Mononuclear cell (primary cell): ENCODE results near the gene CKM. TPM values are rescaled to one million over a fixed set of nuclear protein-coding genes. Genes with fewer than 3 reads are reported as not detected.
"Not testable (repeated sequence)": the region's sequence is repeated elsewhere in the genome, so short reads cannot be mapped to it uniquely, and the experiment has no call there.

Source experiments
- H3K27me3 ChIP-seq: 2 replicates; pipeline ENCODE4 v1.6.0; 2011; ENCODE audit warnings: low read length, control low read depth; ENCODE audit not compliant: insufficient read depth
- H3K4me1 ChIP-seq: 2 replicates; pipeline ENCODE4 v1.5.1; 2011; ENCODE audit warnings: mild to moderate bottlenecking, low read length, control low read depth; ENCODE audit not compliant: insufficient read depth
- H3K4me3 ChIP-seq: 2 replicates; pipeline ENCODE4 v1.5.1; 2011; ENCODE audit warnings: mild to moderate bottlenecking, low read length, moderate library complexity
- H3K9me3 ChIP-seq: 2 replicates; pipeline ENCODE4 v1.5.1; 2011; ENCODE audit warnings: low read depth, mild to moderate bottlenecking, control low read depth, low read length
- total RNA-seq: library from RNA; depleted of rRNA; stranded (reverse); fragments of >200 nt; gene quantifications from one replicate; pipeline ENCODE4 v1.2.3, GENCODE V29; 2012

CKM gene
- total RNA-seq, 1 donor: not detected

GRCh38 chr19:45269939-45270338, 52.7 kb downstream of the CKM start:
- H3K4me1 ChIP-seq, H3K9me3 ChIP-seq, H3K27me3 ChIP-seq, H3K4me3 ChIP-seq: not testable (repeated sequence)

GRCh38 chr19:45267296-45267695, 55.4 kb downstream of the CKM start:
- no peaks in the 10 kb centered on the region for H3K4me1 ChIP-seq
- H3K9me3 ChIP-seq: no peaks in the 10 kb centered on the region
- H3K4me3 ChIP-seq: no peak overlapping the region
- no peaks in the 10 kb centered on the region for H3K27me3 ChIP-seq

GRCh38 chr19:45265375-45265774, 57.3 kb downstream of the CKM start:
- no peaks in the 10 kb centered on the region for H3K9me3 ChIP-seq
- no peaks in the 10 kb centered on the region for H3K27me3 ChIP-seq
- no peaks in the 10 kb centered on the region for H3K4me1 ChIP-seq
- H3K4me3 ChIP-seq: no peak overlapping the region

GRCh38 chr19:45264781-45265317, 57.8 kb downstream of the CKM start:
- H3K9me3 ChIP-seq: no peaks in the 10 kb centered on the region

DNA sequence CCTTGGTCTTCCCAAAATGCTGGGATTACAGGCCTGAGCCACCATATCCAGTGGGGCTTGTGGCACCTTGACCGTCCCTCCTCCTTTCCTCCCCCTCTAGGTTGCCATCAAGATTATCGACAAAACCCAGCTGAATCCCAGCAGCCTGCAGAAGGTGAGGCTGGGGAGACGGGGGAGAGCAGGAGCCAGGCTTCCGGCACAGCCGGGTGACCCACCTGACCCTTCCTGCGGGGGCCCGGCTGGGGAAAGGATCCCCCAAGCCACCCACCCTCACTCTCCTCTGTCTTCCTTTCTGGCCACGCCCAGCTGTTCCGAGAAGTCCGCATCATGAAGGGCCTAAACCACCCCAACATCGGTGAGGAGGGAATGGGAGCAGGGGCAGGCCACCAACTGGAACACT, 59.7 kb downstream of the CKM start:
- no peaks in the 10 kb centered on the region for H3K4me1 ChIP-seq
- no peaks in the 10 kb centered on the region for H3K9me3 ChIP-seq
- no peak overlapping the region for H3K4me3 ChIP-seq
- no peaks in the 10 kb centered on the region for H3K27me3 ChIP-seq

More at GRCh38 chr19:45264781-45265317, 57.8 kb downstream of the CKM start:
- Histone ChIP-seq H3K4me3 (no peak overlapping the region), H3K4me1 (no peaks in the 10 kb centered on the region), H3K27me3 (no peaks in the 10 kb centered on the region)

DNA sequence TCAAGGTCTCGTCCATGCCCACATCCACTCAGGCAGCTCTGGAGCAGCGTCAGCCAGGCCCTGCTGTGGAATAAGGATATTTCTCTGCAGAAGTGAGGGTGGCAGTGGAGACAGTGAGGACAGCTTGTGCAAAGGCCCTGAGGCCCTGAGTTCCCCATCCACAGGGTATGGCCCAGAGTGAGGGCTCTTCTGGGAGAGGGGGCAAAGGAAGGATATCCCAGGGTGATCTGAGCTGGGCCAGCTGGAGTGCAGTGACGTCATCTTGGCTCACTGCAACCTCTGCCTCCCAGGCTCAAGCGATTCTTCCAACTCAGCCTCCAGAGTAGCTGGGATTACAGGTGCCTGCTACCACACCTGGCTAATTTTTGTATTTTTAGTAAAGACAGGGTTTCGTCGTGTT, 60.1 kb downstream of the CKM start:
- H3K27me3 ChIP-seq: no peaks in the 10 kb centered on the region
- H3K9me3 ChIP-seq: no peaks in the 10 kb centered on the region
- no peak overlapping the region for H3K4me3 ChIP-seq
- H3K4me1 ChIP-seq: no peaks in the 10 kb centered on the region

GRCh38 chr19:45258862-45259261, 63.8 kb downstream of the CKM start:
- Histone ChIP-seq H3K27me3 (no peaks in the 10 kb centered on the region), H3K4me1 (peaks cover 6% of the 10 kb centered on the region), H3K4me3 (no peak overlapping the region)

DNA sequence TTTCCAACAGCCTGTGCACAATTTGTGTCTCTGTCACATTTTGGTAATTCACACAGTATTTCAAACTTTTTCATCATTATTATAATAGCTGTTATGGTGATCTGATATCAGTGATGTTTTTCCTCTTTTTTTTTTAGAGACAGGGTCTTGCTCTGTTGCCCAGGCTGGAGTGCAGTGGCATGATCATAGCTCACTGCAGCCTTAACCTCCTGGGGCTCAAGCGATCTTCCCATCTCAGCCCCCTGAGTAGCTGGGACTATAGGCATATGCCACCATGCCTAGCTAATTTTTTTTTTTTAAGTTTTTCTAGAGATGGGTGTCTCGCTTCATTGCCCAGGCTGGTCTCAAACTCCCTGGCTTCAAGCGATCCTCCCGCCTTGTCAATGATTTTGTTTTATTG, 65.8 kb downstream of the CKM start:
- H3K4me3 ChIP-seq: no peak overlapping the region
- no peaks in the 10 kb centered on the region for H3K9me3 ChIP-seq
- peaks cover 26% of the 10 kb centered on the region for H3K4me1 ChIP-seq
- H3K27me3 ChIP-seq: no peaks in the 10 kb centered on the region

More at GRCh38 chr19:45258862-45259261, 63.8 kb downstream of the CKM start:
- no peaks in the 10 kb centered on the region for H3K9me3 ChIP-seq

Other genes starting within 250 kb of the CKM start
- 1.2 TPM for gene ZNF296, start 246.4 kb downstream of the CKM start, total RNA-seq
- gene GEMIN7, start 243.6 kb downstream of the CKM start, total RNA-seq: 4.1 TPM
- 14.0 TPM for gene PPP1R37, start 229.7 kb downstream of the CKM start, total RNA-seq
- gene NKPD1, start 161.9 kb downstream of the CKM start, total RNA-seq: 0.84 TPM
- 30.9 TPM for gene TRAPPC6A, start 144.6 kb downstream of the CKM start, total RNA-seq
- gene BLOC1S3, start 144.1 kb downstream of the CKM start, total RNA-seq: 7.3 TPM
- gene EXOC3L2, start 77.5 kb downstream of the CKM start, total RNA-seq: 0.31 TPM
- gene MARK4, start 71.6 kb downstream of the CKM start, total RNA-seq: 12.9 TPM
- gene KLC3, start 17.9 kb upstream of the CKM start, total RNA-seq: 0.21 TPM
- gene ERCC2, start 47.7 kb upstream of the CKM start, total RNA-seq: 4.2 TPM
- 0.52 TPM for gene PPP1R13L, start 82.2 kb upstream of the CKM start, total RNA-seq
- gene POLR1G, start 83.8 kb upstream of the CKM start, total RNA-seq: 0.10 TPM
- gene ERCC1, start 101.0 kb upstream of the CKM start, total RNA-seq: 33.6 TPM
- 337 TPM for gene FOSB, start 145.1 kb upstream of the CKM start, total RNA-seq
- 1.5 TPM for gene RTN2, start 174.2 kb upstream of the CKM start, total RNA-seq
- 4.3 TPM for gene PPM1N, start 175.6 kb upstream of the CKM start, total RNA-seq
- 95.8 TPM for gene VASP, start 184.6 kb upstream of the CKM start, total RNA-seq